ENCODE results near the gene DIP2C.
"Not testable (repeated sequence)": the region's sequence is repeated elsewhere in the genome, so short reads cannot be mapped to it uniquely, and the experiment has no call there.

DIP2C gene

DNA sequence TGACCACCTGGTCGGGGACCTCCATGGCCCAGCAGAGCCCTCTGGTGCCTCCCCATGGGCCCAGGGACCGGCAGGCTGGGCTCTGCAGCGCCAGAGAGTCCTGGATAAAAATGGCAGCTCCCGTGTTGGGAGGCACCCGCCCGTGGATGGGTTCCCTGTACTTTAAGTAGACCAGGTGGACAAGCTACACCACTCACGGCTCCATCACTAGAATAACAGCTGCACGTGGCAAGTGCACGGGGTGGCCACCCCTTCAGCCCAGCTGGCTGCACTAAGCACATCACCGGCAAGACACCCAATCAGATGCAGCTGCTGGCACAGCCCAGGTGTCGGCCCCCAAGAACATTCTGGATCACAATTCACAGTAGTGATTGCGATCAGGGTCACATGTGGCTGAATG is 69.8 kb downstream of the DIP2C start:
- Histone ChIP-seq H3K4me1 (ENCODE audit: control insufficient read depth, insufficient read depth, low read length) (peaks cover 49% of the 10 kb centered on the region), H3K27me3 (ENCODE audit: control insufficient read depth in 1 of 2, insufficient read depth in 2 of 2, low read length in 2 of 2) (no peaks in the 10 kb centered on the region), H3K9me3 (ENCODE audit: control insufficient read depth in 2 of 2, low read length in 2 of 2) (no peaks in the 10 kb centered on the region), H3K27ac (ENCODE audit: low read length) (no peak overlapping the region), H3K36me3 (ENCODE audit: control insufficient read depth in 2 of 2, insufficient read depth in 2 of 2, low read length in 2 of 2) (peaks cover 0 to 3% of the 10 kb centered on the region in 2 donors), H3K9ac (ENCODE audit: low read length in 2 of 2) (no peak overlapping the region), H3K4me3 (ENCODE audit: low read length in 2 of 2) (no peak overlapping the region)

DNA sequence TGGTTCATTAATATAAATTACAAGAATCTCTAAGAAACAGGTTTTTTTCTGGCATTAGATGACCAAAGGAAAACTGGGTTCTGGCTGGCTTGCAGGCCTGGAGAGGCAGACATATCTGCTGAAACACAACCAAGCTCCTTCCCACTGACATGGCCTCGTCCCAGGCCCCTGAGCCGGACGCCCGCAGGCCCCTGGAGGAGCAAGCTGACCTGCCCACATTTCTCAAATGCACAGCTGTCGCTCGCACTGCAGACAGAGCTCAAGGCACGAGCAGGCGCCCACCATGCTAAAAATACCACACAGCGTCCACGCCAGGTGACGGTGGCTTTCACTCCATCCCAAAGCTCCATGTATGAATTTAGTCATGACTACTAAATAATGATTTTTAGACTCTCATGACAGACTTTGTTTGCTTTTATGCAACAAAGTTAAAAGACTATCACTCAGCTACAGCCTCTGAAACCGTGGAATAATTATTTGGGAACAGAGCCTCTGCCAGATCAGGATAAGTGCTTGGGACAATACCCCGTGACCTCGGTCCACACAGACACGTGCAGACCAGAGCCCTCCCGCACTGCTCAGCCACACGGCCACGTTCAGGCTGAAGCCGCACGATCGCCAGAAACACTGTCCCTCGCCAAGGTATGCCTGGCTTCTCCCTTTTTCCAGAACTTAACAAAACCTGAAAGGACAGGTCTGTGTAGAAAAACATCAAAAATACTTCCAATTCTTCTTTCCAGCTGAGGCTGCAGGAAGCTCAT is 71.1 kb downstream of the DIP2C start:
- H3K4me3 ChIP-seq (ENCODE audit: low read length in 2 of 2): no peak overlapping the region
- no peak overlapping the region for H3K27ac ChIP-seq (ENCODE audit: low read length)
- H3K27me3 ChIP-seq (ENCODE audit: control insufficient read depth in 1 of 2, insufficient read depth in 2 of 2, low read length in 2 of 2): no peaks in the 10 kb centered on the region
- peaks cover 53% of the 10 kb centered on the region for H3K4me1 ChIP-seq (ENCODE audit: control insufficient read depth, insufficient read depth, low read length)
- no peak overlapping the region for H3K9ac ChIP-seq (ENCODE audit: low read length in 2 of 2)
- peaks cover 0 to 3% of the 10 kb centered on the region in 2 donors for H3K36me3 ChIP-seq (ENCODE audit: control insufficient read depth in 2 of 2, insufficient read depth in 2 of 2, low read length in 2 of 2)
- no peaks in the 10 kb centered on the region for H3K9me3 ChIP-seq (ENCODE audit: control insufficient read depth in 2 of 2, low read length in 2 of 2)

GRCh38 chr10:617471-617870 is 72.0 kb downstream of the DIP2C start:
- Histone ChIP-seq H3K4me1 (ENCODE audit: control insufficient read depth, insufficient read depth, low read length) (peaks cover 56% of the 10 kb centered on the region), H3K9me3 (ENCODE audit: control insufficient read depth in 2 of 2, low read length in 2 of 2) (no peaks in the 10 kb centered on the region), H3K4me3 (ENCODE audit: low read length in 2 of 2) (no peak overlapping the region), H3K36me3 (ENCODE audit: control insufficient read depth in 2 of 2, insufficient read depth in 2 of 2, low read length in 2 of 2) (peaks cover 0 to 3% of the 10 kb centered on the region in 2 donors), H3K9ac (ENCODE audit: low read length in 2 of 2) (no peak overlapping the region), H3K27ac (ENCODE audit: low read length) (no peak overlapping the region), H3K27me3 (ENCODE audit: control insufficient read depth in 1 of 2, insufficient read depth in 2 of 2, low read length in 2 of 2) (no peaks in the 10 kb centered on the region)

GRCh38 chr10:615583-616152 is 73.8 kb downstream of the DIP2C start:
- no peak overlapping the region for H3K4me3 ChIP-seq (ENCODE audit: low read length in 2 of 2)
- peaks cover 58% of the 10 kb centered on the region for H3K4me1 ChIP-seq (ENCODE audit: control insufficient read depth, insufficient read depth, low read length)
- no peaks in the 10 kb centered on the region for H3K9me3 ChIP-seq (ENCODE audit: control insufficient read depth in 2 of 2, low read length in 2 of 2)
- no peaks in the 10 kb centered on the region for H3K27me3 ChIP-seq (ENCODE audit: control insufficient read depth in 1 of 2, insufficient read depth in 2 of 2, low read length in 2 of 2)
- H3K9ac ChIP-seq (ENCODE audit: low read length in 2 of 2): no peak overlapping the region
- no peaks in the 10 kb centered on the region for H3K36me3 ChIP-seq (ENCODE audit: control insufficient read depth in 2 of 2, insufficient read depth in 2 of 2, low read length in 2 of 2)
- H3K27ac ChIP-seq (ENCODE audit: low read length): no peak overlapping the region

GRCh38 chr10:614790-615582 is 74.5 kb downstream of the DIP2C start:
- no peak overlapping the region for H3K9ac ChIP-seq (ENCODE audit: low read length in 2 of 2)
- peaks cover 64% of the 10 kb centered on the region for H3K4me1 ChIP-seq (ENCODE audit: control insufficient read depth, insufficient read depth, low read length)
- no peaks in the 10 kb centered on the region for H3K27me3 ChIP-seq (ENCODE audit: control insufficient read depth in 1 of 2, insufficient read depth in 2 of 2, low read length in 2 of 2)
- peak overlapping the region; percentile 55 for H3K27ac ChIP-seq (ENCODE audit: low read length)
- no peaks in the 10 kb centered on the region for H3K9me3 ChIP-seq (ENCODE audit: control insufficient read depth in 2 of 2, low read length in 2 of 2)
- no peak overlapping the region for H3K4me3 ChIP-seq (ENCODE audit: low read length in 2 of 2)
- no peaks in the 10 kb centered on the region for H3K36me3 ChIP-seq (ENCODE audit: control insufficient read depth in 2 of 2, insufficient read depth in 2 of 2, low read length in 2 of 2)

DNA sequence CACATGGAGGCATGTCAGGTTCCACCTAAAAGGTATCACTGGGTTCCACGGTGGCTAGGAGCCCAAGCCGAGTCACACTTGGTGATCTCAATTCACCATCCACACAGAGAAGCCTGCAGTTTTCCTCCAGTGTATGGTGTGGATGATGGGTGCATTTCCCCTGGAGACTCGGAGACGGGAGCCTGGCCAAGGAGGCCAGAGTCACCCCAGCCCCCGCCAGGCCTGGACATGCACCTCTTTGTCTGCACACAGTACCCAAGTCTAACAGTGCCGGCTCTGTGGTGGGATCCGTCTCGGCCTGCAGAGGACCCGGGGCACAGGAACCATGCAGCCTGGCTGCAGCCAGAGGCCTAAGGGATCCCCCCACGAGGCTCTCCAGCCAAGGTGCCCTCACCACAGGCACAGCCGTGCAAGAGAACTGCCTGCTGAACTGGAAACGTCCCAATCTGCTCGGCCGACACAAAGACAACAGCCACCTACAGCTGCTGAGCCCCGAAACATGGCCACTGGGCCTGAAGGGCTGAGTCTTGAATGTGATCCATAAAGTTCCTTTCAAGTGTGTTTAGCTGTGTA is 75.2 kb downstream of the DIP2C start:
- Histone ChIP-seq H3K27me3 (ENCODE audit: control insufficient read depth in 1 of 2, insufficient read depth in 2 of 2, low read length in 2 of 2) (no peaks in the 10 kb centered on the region), H3K27ac (ENCODE audit: low read length) (peak overlapping the region; percentile 55), H3K4me3 (ENCODE audit: low read length in 2 of 2) (no peak overlapping the region), H3K9me3 (ENCODE audit: control insufficient read depth in 2 of 2, low read length in 2 of 2) (no peaks in the 10 kb centered on the region), H3K4me1 (ENCODE audit: control insufficient read depth, insufficient read depth, low read length) (peaks cover 68% of the 10 kb centered on the region), H3K36me3 (ENCODE audit: control insufficient read depth in 2 of 2, insufficient read depth in 2 of 2, low read length in 2 of 2) (no peaks in the 10 kb centered on the region), H3K9ac (ENCODE audit: low read length in 2 of 2) (no peak overlapping the region)

- Histone ChIP-seq H3K9me3 (ENCODE audit: control insufficient read depth in 2 of 2, low read length in 2 of 2) (no peaks in the 10 kb centered on the region), H3K4me1 (ENCODE audit: control insufficient read depth, insufficient read depth, low read length) (peaks cover 62% of the 10 kb centered on the region), H3K27me3 (ENCODE audit: control insufficient read depth in 1 of 2, insufficient read depth in 2 of 2, low read length in 2 of 2) (no peaks in the 10 kb centered on the region), H3K9ac (ENCODE audit: low read length in 2 of 2) (peak overlapping the region in 1 of 2 donors; percentile 29), H3K27ac (ENCODE audit: low read length) (peak overlapping the region; percentile 55), H3K36me3 (ENCODE audit: control insufficient read depth in 2 of 2, insufficient read depth in 2 of 2, low read length in 2 of 2) (no peaks in the 10 kb centered on the region), H3K4me3 (ENCODE audit: low read length in 2 of 2) (peak overlapping the region in 1 of 2 donors; percentile 44)
These were observed 76.0 kb downstream of the DIP2C start for GRCh38 chr10:613271-614138.

- H3K9ac ChIP-seq (ENCODE audit: low read length in 2 of 2): no peak overlapping the region
- H3K9me3 ChIP-seq (ENCODE audit: control insufficient read depth in 2 of 2, low read length in 2 of 2): no peaks in the 10 kb centered on the region
- no peaks in the 10 kb centered on the region for H3K27me3 ChIP-seq (ENCODE audit: control insufficient read depth in 1 of 2, insufficient read depth in 2 of 2, low read length in 2 of 2)
- peaks cover 54% of the 10 kb centered on the region for H3K4me1 ChIP-seq (ENCODE audit: control insufficient read depth, insufficient read depth, low read length)
- H3K27ac ChIP-seq (ENCODE audit: low read length): peak overlapping the region; percentile 55
- H3K4me3 ChIP-seq (ENCODE audit: low read length in 2 of 2): peak overlapping the region in 1 of 2 donors; percentile 44
- no peaks in the 10 kb centered on the region for H3K36me3 ChIP-seq (ENCODE audit: control insufficient read depth in 2 of 2, insufficient read depth in 2 of 2, low read length in 2 of 2)
These were observed 76.8 kb downstream of the DIP2C start for GRCh38 chr10:612696-613095.

GRCh38 chr10:610642-611305 is 78.7 kb downstream of the DIP2C start:
- H3K36me3 ChIP-seq (ENCODE audit: control insufficient read depth in 2 of 2, insufficient read depth in 2 of 2, low read length in 2 of 2); H3K27me3 ChIP-seq (ENCODE audit: control insufficient read depth in 1 of 2, insufficient read depth in 2 of 2, low read length in 2 of 2); H3K4me3 ChIP-seq (ENCODE audit: low read length in 2 of 2); H3K9ac ChIP-seq (ENCODE audit: low read length in 2 of 2); H3K9me3 ChIP-seq (ENCODE audit: control insufficient read depth in 2 of 2, low read length in 2 of 2): not testable (repeated sequence)
- H3K27ac ChIP-seq (ENCODE audit: low read length): peak overlapping the region; percentile 46
- peaks cover 54% of the 10 kb centered on the region for H3K4me1 ChIP-seq (ENCODE audit: control insufficient read depth, insufficient read depth, low read length)
